SKM-1 treated with dmso at 0.1 percent for 144 hours (cell line): ENCODE measurements around the gene FLT3.

Source experiments
- DNase-seq: peaks from one replicate; lab custom pipeline; 2025; ENCODE audit not compliant: unreplicated experiment; lab: John Stamatoyannopoulos, UW

FLT3 gene

DNA sequence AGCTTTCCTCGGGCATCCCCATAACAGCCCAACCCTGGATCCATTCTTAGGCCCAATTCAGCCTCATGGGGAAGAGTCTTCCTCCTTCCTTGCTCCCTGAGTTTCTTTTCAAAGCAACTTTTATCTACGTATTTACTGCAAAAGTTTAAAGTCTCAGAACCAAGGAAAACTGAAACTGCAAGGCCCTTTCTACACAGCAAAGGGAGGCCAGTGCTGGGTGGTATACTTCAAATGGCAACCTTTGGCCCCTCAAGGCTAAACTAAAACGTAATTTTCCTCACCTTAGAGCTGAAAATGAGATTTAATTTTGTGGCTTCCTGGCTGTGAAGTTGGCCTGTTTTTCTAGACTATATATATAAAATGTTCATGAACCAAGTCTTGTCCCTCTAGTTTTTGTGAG is 136.9 kb downstream of the FLT3 start:
- DNase-seq: no peak

DNA sequence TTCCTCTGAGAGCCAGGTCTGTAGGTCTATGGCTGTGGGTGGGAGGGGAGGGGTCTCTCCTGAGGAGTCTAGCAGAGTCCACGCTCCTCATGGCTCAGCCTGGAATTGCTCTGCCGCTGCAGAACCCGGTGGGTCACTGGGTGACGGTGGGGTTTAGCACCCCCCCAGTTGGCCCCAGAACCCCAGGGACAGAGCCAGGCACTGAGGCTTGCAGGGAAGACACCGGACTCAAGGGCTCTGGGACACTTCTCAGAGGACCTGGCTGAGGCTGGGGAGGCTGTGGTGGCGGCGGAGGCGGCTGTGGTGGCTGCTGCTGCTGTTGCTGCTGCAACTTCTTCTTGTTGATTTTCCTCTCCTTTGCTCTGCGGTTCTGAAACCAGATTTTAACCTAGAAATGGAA is 137.4 kb downstream of the FLT3 start:
- no peak for DNase-seq

DNA sequence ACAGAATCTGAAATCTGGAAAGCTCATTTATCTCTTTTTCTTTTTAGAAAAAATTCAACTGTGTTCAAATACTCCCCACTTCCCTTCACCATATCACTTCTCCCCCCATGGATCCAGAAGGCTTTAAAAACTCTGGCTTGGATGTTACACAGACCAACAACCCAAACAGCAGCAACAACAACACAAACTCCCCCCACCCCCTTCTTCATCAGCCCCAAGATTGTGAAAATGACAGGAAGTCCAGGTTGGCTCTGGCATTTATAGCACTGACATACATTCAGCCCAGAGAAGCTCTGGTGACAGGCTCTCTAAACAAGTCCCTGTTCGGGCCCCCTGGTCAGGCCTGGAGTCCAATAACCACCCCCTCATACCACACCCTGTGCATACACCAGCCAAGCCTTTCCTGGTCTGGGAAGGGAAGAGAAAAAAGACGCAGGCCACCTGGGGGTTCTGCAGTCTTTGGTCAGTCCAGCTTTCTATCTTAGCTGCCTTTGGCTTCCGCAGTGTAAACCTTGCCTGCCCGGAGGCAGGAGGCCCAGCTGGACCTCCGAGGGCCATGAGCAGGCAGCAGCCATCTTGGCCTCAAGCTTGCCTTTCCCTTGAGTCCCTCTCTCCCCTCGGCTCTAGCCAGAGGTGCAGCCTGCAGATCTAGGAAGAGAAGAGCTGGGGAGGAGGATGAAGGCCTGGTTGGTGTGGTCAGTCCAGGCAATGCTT is 138.1 kb downstream of the FLT3 start:
- DNase-seq: no peak

DNA sequence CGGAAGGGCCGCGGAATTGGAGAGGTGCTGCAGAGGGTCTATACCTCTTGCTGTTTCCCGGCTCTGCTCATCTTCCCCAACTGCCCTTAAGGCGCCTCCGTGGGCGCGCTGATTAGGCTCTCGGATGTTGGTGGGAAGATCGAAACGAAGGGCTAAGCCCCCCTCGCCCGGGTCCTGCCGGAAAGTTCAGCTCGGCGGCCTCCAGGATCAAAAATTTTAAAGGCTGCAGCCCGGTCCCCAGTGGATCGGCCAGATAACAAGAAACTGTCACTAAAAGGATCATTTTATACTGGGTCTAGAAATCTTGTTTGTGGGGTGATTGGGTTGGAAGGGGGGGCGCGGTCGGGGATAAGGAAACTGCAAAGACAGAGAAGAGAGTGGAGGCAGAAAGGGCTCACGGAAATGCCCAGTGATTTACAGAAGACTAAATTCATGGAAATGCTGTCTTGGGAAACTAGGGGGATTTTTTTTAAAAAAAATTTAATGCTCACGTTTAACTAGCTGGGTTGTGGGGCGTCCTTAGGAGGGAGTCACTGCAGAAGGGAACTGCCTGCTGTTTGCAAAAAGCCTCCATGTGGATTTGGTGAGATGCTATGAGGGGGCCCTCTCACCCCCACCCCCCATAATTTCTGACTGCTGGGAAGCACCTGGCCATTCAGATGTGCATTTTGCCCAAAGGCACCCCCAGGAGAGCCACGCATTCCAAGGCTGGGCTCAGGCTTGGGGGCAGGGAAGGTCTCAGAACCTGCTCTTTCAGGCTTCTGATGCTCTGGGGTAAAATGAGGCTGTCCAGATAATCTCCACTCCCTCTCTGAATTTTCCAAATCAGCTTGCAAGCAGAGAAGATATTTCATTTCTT is 138.9 kb downstream of the FLT3 start:
- no peak for DNase-seq

DNA sequence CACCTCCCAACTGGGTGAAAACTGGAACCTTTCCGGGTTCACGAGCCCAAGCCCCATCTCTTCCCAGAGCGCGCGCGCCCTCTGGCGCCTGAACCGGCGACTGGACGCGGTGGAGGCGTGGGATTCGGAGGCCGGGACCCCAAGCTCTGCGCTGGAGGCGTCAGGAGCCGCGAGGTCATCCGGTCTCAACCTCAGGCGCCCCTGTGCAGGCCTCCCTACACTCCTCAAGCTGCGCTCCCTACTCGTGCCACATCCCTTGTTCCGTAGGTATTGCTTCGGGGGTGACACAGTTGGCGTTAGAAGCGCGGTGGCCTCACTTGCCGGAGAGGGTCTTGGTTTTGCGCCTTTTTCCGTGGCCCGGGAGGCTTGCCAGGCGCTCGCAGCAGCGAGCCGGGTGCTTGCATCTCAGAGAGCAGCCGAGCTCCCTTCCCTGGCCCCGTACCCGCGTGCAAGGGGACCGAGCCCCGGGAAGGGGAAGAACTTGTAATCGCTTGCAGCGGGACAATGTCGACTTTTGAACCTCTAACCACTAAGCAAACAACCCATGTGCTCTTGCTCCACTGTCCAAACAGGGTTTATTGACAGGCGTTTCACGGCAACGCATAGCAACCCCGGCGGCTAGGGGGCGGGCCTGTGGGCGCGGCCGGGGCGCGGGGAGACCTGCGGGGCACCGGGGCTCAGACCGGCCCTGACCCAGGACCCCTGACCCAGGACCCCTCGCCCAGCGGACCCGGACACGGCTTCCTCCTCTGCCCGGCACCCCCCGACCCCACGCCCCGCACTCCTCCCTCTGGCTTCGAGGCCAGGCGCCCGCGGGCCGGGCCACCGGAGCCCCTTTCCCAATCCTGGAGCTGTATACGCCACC is 139.8 kb downstream of the FLT3 start:
- DNase-seq: peak; percentile 38

DNA sequence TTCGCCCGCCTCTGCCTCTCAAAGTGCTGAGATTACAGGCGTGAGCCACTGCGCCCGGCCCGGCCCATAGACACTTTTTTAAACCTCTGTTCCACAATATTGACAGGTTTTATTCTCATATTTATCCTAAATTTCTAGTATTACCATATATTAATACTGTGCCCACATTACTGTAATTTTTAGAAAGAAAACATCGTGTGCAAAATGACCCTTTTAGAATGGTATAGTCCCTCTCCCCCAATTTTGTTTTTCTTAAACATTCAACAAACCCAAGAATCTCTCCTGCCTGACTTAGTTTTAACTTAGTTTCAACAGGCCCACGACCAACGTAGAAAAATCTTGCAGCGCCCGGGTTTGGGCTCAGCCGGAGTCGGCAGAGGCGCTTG is 140.4 kb downstream of the FLT3 start:
- no peak for DNase-seq

DNA sequence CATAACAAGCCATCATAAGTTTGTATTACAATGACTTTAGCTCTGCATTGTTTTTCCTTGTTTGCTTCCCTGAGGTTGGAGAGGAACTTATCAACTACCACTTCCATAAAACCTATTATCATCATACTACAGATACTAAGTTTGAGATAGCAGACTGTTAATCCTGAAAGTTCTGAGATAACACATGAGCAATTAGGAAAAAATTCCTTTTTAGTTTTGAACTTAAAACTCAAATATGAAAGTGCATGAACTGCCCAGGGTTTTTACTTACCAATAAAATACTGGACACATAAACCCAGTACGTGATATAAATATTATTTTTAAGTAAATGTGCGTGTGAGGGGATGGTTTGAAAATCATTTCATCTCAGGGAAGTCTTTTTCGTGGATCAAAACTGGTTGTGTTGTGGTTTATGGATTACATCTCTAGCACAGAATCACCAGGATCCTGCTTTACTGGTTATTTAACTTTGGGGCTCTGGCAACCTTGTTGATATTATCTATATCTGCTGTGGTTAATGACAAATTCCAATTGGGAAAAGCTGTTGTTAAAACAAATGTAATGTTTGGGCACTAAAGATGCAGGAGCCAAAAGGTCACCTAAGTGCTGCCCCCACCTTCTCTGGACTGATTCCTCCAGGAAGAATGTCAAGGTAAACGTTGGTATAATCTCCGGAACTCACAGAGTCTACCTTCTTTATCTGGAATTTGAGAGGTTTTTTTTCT is 143.6 kb downstream of the FLT3 start:
- DNase-seq: no peak

DNA sequence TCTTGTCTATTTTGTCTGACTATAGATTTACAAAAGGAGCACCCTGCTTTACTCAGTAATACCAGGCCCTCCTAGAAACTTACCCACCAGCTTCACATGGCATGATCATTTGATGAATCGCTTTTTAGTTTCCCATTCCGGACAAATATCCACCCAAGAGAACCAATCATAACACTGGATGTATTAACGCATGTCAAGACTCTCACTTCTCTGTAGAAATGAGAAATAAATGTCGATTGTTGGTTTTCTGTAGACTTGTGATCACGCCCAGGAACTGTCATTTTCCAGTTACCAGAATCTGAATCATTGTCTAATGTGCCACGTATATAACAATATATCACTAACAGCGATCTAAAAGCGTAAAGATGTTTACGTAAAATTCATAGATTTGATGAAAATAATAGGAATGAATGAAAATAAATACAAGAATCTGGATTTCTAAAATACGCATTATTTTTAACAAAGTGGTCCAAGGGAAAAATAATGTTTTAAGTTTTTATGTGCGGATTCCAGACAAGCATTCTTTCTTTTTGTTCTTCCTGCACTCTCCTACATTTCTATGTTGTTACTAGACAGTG is 145.3 kb downstream of the FLT3 start:
- no peak for DNase-seq

DNA sequence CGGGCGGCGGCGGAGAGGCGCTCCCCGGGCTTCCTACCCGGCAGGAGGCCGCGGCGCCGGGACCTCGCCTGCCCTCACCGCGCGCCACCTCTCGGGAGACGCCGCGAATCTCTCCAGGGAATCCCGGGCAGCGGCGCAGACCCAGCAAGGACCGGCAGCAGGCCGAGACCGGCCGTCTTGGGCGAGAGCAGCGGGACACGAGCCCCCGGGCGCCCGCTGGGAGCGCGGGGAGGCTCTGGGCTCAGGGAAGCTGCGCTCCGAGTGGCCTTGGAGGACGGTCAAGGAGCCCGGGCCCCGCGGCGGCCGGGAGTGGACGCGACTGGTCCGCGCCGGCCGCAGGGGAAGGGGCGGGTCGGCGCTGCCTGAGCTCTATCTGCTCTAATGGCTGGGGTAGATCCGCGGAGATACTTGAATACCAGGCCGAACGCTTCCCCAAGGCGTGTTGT is 145.9 kb downstream of the FLT3 start:
- no peak for DNase-seq

DNA sequence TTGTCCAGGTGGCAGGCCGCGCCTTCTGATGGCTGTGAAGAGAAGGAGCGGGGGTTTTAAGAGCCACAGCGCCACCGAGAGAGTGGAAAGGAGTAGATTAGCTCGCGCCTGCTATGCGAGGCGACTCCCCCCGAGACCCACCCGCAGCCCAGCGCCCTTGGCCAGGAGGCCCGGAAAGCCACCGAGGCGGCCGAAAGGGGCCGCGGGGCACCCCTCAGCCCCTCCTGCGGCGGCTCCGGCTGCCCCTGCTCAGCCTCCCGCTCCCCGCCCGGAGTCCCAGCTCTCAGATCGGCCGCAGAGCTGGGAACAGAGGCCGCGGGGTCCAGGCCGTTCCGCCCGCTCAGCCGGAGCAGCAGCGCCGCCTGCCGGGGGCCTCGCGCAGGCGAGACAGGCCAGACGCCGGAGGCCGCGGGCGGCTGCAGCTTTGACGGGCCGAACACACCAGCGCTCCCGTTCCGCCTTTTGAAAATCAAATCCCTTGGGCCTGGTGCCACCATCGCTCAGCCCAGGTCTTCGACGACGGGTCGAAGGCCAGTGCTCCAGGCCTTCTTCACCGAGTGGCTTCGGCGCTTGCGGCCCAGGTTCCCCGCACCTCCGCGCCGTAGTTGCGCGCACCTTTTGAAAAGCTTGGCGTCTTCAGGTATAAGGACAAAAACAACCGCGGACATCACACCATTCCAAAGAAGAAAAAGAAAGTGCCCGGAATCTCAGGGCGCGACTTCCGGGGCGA is 146.5 kb downstream of the FLT3 start:
- DNase-seq: peak; percentile 59
